Activated gamma-delta T cell (primary cell): ENCODE measurements around the gene RPL18.

Experiments used
- DNase-seq: peaks from one replicate; lab custom pipeline; 2025; lab: John Stamatoyannopoulos, UW

Gene RPL18

DNA sequence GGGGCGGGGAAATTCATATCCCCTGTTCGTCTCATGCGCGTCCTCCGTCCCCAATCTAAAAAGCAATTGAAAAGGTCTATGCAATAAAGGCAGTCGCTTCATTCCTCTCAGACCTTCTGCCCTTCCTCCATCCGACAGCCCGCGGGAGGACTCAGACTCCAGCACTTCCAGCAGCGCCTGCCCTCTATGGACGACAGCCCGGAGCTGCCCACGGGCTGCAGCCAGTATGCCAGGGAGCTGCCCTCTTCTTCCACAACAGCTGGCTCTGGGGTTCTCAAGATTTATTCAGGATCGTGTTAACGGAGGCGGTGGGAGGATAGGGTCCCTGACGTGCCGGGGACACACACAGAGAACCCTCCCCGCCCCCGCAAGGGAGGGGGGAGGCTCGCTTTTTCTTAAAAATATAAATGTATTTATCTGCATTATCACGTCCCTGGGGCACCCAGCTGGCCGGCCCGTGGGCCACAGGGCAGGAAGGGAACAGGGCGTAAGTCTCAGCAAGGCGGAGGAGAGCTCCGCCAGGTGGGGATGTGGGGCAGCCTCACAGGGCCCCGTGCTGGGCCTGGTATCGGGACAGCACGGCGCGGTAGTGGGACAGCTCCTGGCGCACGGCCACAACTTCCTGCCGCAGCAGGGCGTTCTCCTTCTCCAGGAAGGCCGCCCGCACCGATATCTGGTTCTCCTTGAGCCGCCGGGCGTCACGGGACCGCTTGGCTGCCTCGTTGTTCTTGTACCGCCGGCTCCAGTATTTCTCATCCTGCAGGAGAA lies 11.5 kb upstream of the RPL18 start:
- no peak for DNase-seq

DNA sequence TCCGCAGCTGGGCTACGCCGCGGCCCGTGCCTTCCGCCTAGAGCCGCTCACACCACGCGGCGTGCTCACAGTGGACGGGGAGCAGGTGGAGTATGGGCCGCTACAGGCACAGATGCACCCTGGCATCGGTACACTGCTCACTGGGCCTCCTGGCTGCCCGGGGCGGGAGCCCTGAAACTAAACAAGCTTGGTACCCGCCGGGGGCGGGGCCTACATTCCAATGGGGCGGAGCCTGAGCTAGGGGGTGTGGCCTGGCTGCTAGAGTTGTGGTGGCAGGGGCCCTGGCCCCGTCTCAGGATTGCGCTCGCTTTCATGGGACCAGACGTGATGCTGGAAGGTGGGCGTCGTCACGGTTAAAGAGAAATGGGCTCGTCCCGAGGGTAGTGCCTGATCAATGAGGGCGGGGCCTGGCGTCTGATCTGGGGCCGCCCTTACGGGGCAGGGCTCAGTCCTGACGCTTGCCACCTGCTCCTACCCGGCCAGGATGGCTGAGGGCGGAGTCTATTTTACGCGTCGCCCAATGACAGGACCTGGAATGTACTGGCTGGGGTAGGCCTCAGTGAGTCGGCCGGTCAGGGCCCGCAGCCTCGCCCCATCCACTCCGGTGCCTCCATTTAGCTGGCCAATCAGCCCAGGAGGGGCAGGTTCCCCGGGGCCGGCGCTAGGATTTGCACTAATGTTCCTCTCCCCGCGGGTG lies 10.8 kb upstream of the RPL18 start:
- DNase-seq: no peak

GRCh38 chr19:48629297-48629598 lies 10.3 kb upstream of the RPL18 start:
- no peak for DNase-seq

GRCh38 chr19:48628486-48629296 lies 9.7 kb upstream of the RPL18 start:
- DNase-seq: no peak

GRCh38 chr19:48627865-48628314 lies 8.9 kb upstream of the RPL18 start:
- DNase-seq: no peak

GRCh38 chr19:48627201-48627864 lies 8.4 kb upstream of the RPL18 start:
- no peak for DNase-seq

- DNase-seq: no peak
These were observed 6.9 kb upstream of the RPL18 start for GRCh38 chr19:48625891-48626327.

GRCh38 chr19:48624791-48625723 lies 6.1 kb upstream of the RPL18 start:
- DNase-seq: no peak

- peak; percentile 87 for DNase-seq
These were observed 5.2 kb upstream of the RPL18 start for GRCh38 chr19:48624067-48624594.

DNA sequence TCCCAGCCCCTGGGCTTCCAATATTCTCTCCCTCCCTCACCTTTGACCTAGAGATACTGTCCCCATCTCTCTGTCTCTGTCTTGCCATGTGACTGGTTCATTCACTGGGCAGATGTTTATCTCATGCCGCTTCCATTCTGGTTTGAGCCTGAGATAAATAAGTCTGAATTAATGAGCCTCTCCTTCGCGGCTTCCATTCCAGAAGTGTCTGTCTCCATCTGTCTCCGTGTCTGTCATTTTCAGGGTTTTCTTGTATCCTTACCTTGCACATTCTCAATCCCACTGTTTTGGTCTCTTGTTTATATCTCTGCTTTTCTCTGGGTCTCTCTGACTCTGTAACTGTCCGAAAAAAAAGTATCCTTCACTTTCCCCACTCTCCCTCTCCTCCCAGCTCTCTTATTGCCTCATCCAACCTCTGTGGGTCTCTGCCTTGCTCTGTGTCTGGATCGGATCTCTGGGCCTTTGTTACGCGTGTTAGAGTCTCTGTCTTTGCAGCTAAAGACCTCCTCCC lies 4.6 kb upstream of the RPL18 start:
- DNase-seq: no peak

GRCh38 chr19:48619692-48620585 lies 961 bp upstream of the RPL18 start:
- DNase-seq: no peak

DNA sequence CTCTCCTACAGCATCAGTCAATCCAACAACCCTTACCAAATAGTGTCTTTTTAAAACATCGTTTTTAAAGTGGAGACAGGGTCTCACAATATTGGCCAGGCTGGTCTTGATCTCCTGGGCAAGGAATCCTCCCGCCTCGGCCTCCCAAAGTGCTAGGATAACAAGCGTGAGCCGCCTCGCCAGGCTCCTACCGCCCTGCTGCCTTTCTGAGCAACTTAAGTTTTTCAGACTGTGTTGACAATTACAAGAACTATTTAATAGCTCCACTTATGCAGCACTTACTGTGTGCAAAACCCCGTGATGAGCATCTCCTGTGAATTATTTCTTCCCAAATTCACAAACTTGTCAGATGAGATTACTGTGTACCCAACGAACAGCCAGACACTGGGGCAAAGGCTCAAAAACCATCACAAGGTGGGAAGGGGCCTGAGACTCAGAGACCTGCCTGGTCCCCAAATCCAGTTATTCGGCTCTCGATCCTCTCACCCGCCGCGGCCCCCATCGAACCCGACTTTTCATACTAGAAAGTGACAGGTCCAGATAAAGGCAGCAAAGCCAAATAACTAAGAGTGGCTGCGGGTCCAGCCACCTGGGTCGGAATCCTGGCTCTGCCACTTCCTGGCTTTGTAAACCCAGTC lies 581 bp downstream of the RPL18 start:
- DNase-seq: no peak

- no peak for DNase-seq
These were observed 1.6 kb downstream of the RPL18 start for GRCh38 chr19:48617146-48617937.

GRCh38 chr19:48616491-48617056 lies 2.4 kb downstream of the RPL18 start:
- no peak for DNase-seq

DNA sequence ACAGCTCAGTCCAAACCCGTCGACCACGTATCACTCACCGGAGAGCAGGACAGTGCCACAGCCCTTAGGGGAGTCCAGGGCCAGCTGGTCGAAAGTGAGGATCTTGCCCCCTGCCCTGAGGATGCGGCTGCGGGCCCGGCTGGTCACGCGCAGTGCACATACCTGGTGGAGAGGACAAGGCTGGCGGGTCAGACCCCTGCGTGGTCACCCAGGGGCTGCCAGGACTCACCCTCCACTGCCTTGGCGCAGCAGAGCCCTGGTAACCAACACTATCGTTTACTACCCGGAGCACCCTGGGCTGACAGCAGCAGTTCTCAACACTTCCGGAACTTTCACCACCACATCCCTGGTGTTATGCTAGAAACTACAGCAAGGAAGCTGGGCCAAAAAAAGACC lies 2.9 kb downstream of the RPL18 start:
- DNase-seq: no peak

GRCh38 chr19:48615231-48616040 lies 3.5 kb downstream of the RPL18 start:
- no peak for DNase-seq
